ENCODE results near the gene FSTL5.

FSTL5 gene

DNA sequence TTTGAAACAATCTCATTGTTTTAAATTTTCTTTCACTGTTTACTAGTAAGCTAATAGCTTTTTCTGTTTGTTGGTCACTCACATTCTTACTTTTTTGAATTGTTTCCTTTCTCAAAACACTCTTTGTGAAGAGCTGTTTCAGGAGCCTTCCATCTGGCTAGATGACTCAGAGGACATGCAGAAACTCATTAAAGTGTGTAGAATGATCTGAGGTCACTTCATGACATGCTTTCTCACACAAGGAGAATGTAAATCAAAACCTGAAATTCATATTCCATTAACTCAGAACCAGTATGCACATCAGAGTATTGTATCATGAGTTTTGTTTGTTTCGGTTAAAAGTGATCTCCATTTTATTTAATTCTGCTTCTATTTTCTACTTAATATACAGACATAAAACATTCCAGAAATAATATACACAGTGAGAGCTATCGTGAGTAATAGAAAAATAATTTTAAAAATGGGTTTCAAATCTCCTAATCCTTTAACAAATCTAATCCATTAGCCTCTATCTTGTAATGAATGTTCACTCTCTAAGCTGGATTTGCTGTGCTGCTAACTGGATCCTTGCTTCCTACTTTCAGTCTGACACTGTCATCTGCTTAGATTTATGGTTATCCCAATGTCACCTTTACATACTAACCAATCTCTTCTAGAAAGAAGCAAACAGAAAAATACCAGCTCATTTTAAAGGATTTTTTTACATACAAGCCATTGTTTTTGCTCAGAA lies 449.6 kb downstream of the FSTL5 start:
- no peak for DNase-seq
- no peak for TF ChIP-seq POLR2A (IDR thresholded peaks at IDR 0.05; ENCODE audit: low read length)
- TF ChIP-seq GATA1 (IDR thresholded peaks at IDR 0.05; ENCODE audit: low read depth, low read length) = no peak

DNA sequence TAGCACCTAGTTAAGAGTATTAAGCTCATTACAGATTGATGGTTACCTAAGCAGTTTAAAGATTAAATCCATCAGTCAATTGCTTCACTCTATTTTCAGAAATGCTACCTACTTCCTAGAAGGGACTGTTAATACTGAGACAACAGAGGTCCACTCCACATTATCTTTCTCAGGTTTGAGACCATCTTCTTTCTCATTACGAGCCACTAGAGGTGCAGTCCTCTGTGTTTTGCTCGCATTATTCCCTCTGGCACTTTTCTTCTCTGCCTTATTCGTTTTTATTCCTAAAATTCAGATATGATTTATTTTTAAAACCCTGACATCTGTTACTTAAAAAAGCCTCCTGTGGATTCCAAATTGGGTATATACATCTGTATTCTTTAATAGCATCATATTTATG lies 459.1 kb downstream of the FSTL5 start:
- no peak for DNase-seq
- no peak for TF ChIP-seq POLR2A (IDR thresholded peaks at IDR 0.05; ENCODE audit: low read length)
- TF ChIP-seq GATA1 (IDR thresholded peaks at IDR 0.05; ENCODE audit: low read depth, low read length) = no peak

DNA sequence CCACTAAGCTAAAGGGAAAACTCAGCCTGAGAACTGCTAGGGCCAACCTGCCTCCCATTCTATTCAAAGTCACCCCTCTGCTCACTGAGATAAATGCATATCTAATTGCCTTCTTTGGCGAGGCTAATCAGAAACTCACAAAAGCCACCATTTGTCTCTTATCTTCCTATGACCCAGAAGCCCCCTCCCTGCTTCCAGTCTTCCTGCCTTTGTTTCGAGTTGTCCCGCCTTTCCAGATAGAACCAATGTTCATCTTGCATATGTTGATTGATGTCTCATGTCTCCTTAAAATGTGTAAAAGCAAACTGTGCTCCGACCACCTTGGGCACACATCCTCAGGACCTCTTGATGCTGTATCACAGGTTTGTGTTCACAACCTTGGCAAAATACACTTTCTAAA lies 459.8 kb downstream of the FSTL5 start:
- TF ChIP-seq POLR2A (IDR thresholded peaks at IDR 0.05; ENCODE audit: low read length) = no peak
- no peak for TF ChIP-seq GATA1 (IDR thresholded peaks at IDR 0.05; ENCODE audit: low read depth, low read length)
- DNase-seq = no peak

DNA sequence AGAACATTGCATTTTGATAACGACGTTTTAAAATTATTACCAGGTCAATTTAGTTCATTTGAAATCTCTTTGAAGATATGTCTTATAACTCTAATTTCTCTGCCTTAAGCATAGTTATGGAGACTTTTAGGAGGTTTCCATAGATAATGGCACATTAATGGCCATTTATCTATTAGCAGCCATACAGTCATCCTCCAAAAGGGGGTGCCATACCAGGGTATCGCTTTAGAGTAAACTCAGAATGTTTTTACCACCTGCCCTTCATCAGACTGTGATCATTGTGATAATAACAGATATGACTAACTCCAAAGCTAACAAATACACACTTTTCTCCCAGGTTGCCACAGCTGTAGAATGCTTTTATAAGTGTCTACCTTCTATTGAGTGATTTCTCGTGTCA lies 461.5 kb downstream of the FSTL5 start:
- DNase-seq = no peak

DNA sequence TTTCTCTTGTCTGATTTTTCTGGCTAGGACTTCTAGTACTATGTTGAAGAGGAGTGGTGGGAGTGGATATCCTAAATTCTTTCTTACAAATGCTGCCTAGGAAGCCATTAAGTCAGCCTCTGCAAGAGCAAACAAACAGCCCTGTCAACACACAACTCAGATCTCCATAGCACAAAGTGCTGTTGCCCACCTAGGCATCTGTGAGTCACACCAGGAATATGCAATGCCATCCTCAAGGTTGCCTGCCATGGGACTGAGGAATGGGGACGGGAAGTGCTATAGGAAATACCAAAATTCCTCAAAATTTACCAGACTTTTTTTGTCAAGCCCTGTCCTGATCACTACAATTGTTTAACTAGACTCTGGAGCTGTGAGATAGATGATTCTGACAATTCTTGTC lies 466.9 kb downstream of the FSTL5 start:
- no peak for DNase-seq
- no peak for TF ChIP-seq POLR2A (IDR thresholded peaks at IDR 0.05; ENCODE audit: low read length)
- TF ChIP-seq GATA1 (IDR thresholded peaks at IDR 0.05; ENCODE audit: low read depth, low read length) = no peak

More for the DNA sequence above, 461.5 kb downstream of the FSTL5 start:
- TF ChIP-seq POLR2A (IDR thresholded peaks at IDR 0.05; ENCODE audit: low read length) = no peak
- no peak for TF ChIP-seq GATA1 (IDR thresholded peaks at IDR 0.05; ENCODE audit: low read depth, low read length)

DNA sequence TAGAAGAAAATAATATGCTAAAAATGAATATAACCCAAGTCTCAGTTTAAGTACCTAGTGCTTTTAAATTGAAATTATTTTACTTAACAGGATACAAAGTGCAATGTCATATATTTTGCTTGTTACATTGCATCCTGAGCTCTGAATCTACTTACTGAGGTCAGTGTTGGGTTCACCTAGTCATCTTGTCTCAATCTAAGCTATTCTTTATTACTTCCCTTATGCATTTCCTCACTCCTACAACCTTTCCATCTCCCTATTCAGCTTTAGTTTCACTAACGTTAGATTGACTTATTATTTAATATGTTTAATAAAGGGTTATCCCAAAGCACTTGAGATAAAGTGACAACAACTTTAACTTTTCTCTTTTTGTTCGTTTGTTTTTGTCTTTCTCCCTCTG lies 483.7 kb downstream of the FSTL5 start:
- TF ChIP-seq GATA1 (IDR thresholded peaks at IDR 0.05; ENCODE audit: low read depth, low read length) (no peak), POLR2A (IDR thresholded peaks at IDR 0.05; ENCODE audit: low read length) (no peak)

DNA sequence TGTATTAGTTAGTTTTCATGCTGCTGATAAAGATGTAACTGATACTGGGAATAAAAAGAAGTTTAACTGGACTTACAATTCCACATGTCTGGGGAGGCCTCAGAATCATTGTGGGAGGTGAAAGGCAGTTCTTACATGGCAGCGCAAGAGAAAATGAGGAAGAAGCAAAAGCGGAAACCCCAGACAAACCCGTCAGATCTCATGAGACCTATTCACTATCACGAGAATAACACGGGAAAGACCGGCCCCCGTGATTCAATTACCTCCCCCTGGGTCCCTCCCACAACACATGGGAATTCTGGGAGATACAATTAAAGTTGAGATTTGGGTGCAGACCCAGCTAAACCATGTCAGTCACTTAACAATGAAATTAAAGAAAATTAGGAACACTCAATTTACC lies 499.1 kb downstream of the FSTL5 start:
- TF ChIP-seq POLR2A (IDR thresholded peaks at IDR 0.05; ENCODE audit: low read length) (no peak), GATA1 (IDR thresholded peaks at IDR 0.05; ENCODE audit: low read depth, low read length) (no peak)
- no peak for DNase-seq

More for the DNA sequence above, 483.7 kb downstream of the FSTL5 start:
- DNase-seq = no peak

DNA sequence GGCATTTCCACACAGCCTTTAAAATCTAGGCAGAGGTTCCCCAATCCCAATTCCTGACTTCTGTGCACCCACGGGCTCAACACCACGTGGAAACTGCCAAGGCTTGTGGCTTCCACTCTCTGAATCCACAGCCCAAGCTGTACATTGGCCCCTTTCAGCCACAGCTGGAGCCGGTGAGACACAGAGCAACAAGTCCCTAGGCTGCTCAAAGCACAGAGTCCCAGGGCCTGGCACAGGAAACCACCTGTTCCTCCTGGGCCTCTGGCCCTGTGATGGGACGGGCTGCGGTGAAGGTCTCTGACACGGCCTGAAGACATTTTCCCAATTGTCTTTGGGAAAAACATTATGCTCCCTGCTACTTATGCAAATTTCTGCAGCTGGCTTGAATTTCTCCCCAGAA lies 500.0 kb downstream of the FSTL5 start:
- no peak for TF ChIP-seq POLR2A (IDR thresholded peaks at IDR 0.05; ENCODE audit: low read length)
- TF ChIP-seq GATA1 (IDR thresholded peaks at IDR 0.05; ENCODE audit: low read depth, low read length) = no peak
- no peak for DNase-seq

DNA sequence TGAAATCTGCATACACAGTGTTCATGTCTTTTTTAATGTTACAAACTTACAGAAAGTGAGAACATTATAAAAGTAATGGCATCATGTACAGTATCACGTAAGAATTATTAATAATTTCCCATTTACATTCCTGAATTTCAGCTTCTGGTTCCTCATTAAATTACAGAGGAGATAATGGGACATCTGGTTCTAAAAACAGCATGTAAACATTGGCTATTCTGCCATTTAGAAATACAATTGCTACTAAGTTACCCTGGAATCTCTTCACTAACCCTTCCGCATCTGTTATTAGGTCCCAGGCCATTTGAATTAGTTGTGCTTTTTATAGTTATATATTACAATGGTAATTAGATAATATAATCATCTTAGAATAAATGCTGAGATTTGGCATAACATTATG lies 505.1 kb downstream of the FSTL5 start:
- no peak for DNase-seq
- no peak for TF ChIP-seq POLR2A (IDR thresholded peaks at IDR 0.05; ENCODE audit: low read length)

DNA sequence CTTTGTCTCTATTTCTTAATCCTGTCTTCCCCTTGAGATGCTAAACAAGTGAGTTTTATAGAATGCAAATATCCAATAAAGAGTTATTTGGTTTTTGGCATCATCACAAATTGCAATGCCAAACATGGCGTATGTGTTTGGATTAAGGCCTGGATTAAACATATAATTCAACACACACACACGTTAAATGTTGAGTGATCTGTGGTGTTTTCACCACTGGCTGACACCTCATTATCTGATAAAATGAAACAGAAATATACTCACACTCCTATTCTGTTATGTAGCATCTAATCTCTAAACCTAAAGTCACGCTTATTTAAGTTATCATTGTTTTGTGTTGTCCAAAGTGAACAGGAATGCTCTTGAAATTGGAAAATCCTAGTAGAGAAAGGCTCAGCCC lies 506.2 kb downstream of the FSTL5 start:
- TF ChIP-seq POLR2A (IDR thresholded peaks at IDR 0.05; ENCODE audit: low read length) (no peak), GATA1 (IDR thresholded peaks at IDR 0.05; ENCODE audit: low read depth, low read length) (no peak)
- DNase-seq = no peak

DNA sequence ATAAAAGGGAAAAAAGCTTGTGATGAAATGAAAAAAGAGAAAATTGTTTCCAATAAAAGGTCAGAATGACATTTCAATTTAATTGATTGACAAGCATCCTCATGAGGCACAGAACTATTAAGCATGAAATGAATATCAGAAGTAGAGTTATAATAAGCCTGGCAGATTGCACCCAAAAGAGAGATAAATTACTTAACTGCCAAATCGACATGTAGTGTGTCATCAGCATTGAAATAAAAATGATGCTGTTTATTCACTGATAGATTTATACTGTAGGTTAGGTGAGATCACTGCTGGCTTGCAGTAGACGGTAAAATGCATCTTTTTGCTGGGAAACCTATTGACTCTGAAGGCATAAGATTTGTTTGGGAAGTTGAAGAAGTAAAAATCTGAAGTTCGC lies 507.2 kb downstream of the FSTL5 start:
- no peak for DNase-seq
- no peak for TF ChIP-seq GATA1 (IDR thresholded peaks at IDR 0.05; ENCODE audit: low read depth, low read length)
- no peak for TF ChIP-seq POLR2A (IDR thresholded peaks at IDR 0.05; ENCODE audit: low read length)

DNA sequence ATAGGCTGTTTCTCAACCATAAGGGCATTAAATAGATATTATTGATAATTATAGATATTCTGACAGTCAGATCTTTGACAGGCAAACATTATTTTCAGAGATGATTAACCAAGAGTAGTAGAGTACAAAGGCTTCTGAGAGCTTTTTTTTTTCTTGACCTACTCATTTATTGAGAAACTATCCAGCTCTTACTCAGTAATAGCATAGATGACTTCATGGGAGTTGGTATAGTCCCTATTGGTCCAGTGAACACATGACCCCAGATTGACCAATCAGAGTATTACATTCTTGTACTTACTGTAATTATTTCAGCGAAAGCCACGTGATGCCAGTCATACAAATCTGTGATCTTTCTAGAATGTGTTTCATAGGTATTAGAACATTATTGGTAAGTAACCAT lies 508.7 kb downstream of the FSTL5 start:
- DNase-seq = no peak
- TF ChIP-seq GATA1 (IDR thresholded peaks at IDR 0.05; ENCODE audit: low read depth, low read length) = no peak
- no peak for TF ChIP-seq POLR2A (IDR thresholded peaks at IDR 0.05; ENCODE audit: low read length)

DNA sequence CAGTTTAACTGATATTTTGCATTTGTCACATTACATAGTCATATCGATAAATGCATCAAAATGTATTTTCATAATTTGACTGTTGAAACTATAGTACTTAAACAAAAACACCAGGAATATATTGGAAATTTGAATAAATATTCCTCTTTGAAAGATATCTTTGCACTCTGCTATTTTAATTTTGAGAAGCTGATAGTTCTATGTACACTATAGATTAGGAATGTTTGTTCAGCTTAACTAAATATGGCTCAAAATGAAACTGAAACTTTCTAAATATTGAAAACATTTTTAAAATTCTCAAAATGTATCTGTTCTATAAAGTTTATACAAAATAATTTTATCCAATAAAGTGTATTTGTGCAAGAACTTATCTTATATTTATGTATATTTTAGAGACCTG lies 510.1 kb downstream of the FSTL5 start:
- DNase-seq = no peak
- TF ChIP-seq GATA1 (IDR thresholded peaks at IDR 0.05; ENCODE audit: low read depth, low read length) (no peak), POLR2A (IDR thresholded peaks at IDR 0.05; ENCODE audit: low read length) (no peak)

DNA sequence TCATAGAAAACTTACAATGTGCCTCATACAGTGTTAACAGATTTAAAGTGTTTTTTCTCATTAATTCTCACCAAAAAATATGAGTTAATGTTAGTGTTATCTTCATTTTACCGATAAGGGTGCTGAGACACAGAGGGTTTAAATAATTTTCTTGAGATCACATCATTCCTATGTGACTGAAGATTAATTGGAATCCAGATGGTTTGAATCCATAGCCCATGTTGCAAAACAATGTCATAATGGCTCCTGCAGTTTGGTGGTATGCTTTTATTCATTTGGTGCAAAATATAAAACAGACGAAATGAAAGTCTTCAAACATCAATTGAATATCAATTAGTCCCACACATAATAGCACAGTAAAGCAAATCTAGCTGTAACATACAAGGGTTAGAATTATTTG lies 512.2 kb downstream of the FSTL5 start:
- no peak for DNase-seq
- TF ChIP-seq POLR2A (IDR thresholded peaks at IDR 0.05; ENCODE audit: low read length) (no peak), GATA1 (IDR thresholded peaks at IDR 0.05; ENCODE audit: low read depth, low read length) (no peak)

DNA sequence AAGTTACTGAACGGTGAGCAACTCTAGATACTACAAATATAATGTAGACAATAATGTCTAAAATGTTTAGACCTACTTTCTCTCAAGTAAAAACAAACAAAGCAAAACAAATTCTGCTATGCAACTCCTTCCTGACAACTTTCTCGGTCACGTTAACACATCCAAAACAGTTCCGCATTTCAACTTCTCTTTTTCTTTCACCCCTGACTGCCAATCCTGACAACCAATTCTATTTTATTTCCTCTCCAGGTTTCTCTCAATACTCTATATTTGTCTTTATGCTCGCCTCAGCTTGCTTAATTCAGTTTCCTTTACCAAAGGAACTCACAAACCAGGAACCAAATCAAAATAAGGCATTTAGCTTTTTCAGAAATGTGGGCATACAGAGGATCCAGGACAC lies 513.0 kb downstream of the FSTL5 start:
- DNase-seq = no peak
- no peak for TF ChIP-seq POLR2A (IDR thresholded peaks at IDR 0.05; ENCODE audit: low read length)

DNA sequence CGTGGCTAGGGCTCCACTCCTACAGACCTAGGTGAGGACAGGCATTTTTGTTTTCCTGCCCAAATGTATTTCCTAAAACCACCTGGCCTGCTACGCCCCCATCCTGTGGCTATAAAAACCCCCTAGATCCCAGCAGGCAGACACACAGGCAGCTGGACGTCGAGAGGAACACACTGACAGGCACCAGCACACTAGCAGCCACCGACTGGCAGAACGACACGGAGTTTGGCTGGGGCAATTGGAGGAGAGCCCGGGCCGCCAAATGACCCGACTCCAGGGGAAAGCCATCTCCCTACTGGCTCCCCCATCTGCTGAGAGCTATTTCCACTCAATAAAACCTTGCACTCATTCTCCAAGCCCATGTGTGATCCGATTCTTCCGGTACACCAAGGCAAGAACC lies 516.0 kb downstream of the FSTL5 start:
- TF ChIP-seq POLR2A (IDR thresholded peaks at IDR 0.05; ENCODE audit: low read length) (no peak), GATA1 (IDR thresholded peaks at IDR 0.05; ENCODE audit: low read depth, low read length) (no peak)

More for the DNA sequence above, 516.0 kb downstream of the FSTL5 start:
- no peak for DNase-seq

All from erythroblast (primary cell).